Activated CD8-positive, alpha-beta T cell treated with anti-CD3 and anti-CD28 coated beads, Interleukin-2, amount 10 ng/mL, durations not matched to agents 7 days and 5 days (primary cell): ENCODE data around the gene DDX17. TPM values are rescaled to one million over a fixed set of nuclear protein-coding genes. Genes with fewer than 3 reads are reported as not detected.

ENCODE experiments used
- ATAC-seq: fragments of 150-1000 bp; cut with Tn5 transposase; one replicate; pipeline ENCODE4 v1.10.0; 2021; ENCODE audit warnings: moderate library complexity
- CTCF ChIA-PET: fragments of 350-600 bp; sonication (Branson Sonifier 250); formaldehyde crosslinking; loops from one replicate; lab custom pipeline; 2021; ENCODE audit warnings: antibody characterized with exemption; lab: Charles Lee
- POLR2A ChIA-PET: fragments of 350-600 bp; sonication (Branson Sonifier 250); formaldehyde crosslinking; loops from one replicate; lab custom pipeline; 2021; ENCODE audit warnings: antibody characterized with exemption; lab: Charles Lee
- DNase-seq: peaks from one replicate; pipeline ENCODE4 v3.0.0-alpha.2; 2020
- H3K27ac Mint-ChIP-seq: one replicate; pipeline ENCODE4 v1.8.0; 2021; ENCODE audit warnings: mild to moderate bottlenecking, mixed read lengths
- H3K27me3 Mint-ChIP-seq: one replicate; pipeline ENCODE4 v1.8.0; 2021; ENCODE audit warnings: low read depth, mixed read lengths
- H3K36me3 Mint-ChIP-seq: one replicate; pipeline ENCODE4 v1.8.0; 2021; ENCODE audit warnings: low read depth, mixed read lengths
- H3K4me1 Mint-ChIP-seq: one replicate; pipeline ENCODE4 v1.8.0; 2021; ENCODE audit warnings: low read depth, mixed read lengths
- H3K4me3 Mint-ChIP-seq: one replicate; pipeline ENCODE4 v1.8.0; 2021; ENCODE audit warnings: mild to moderate bottlenecking, mixed read lengths
- H3K9me3 Mint-ChIP-seq: one replicate; pipeline ENCODE4 v1.8.0; 2022; ENCODE audit warnings: mixed read lengths; ENCODE audit not compliant: insufficient read depth
- total RNA-seq, 2 experiments: library from RNA; stranded (reverse); gene quantifications; one replicate each; pipeline ENCODE4 v1.2.3, GENCODE V29; 2021

The DDX17 gene
- total RNA-seq, 2 experiments from 2014 or later: 443 to 445 TPM

DNA sequence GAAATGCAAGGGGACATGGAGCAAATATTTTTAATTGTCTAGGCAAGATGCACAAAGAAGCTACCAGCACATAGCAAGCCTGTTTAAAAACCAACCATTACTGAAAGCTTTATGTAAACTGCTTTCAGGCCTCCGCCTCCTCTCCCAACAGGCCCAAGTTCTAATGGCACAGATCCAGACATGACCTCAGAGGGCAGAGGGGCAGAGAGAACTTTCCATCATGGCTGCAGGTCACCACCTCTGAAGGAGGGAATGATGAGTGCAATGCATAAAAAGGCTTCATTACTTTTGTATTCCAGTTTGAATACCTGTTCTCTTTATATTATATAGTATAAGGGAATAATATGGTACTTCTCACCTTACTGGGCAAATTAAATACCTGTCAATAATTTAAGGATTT, 15.2 kb downstream of the DDX17 start:
- Mint-ChIP-seq H3K9me3 (no peaks in the 10 kb centered on the region), H3K4me3 (no peak overlapping the region), H3K27me3 (no peaks in the 10 kb centered on the region), H3K27ac (peak overlapping the region; percentile 65), H3K4me1 (peaks cover 62% of the 10 kb centered on the region), H3K36me3 (peaks cover 90% of the 10 kb centered on the region)
- DNase-seq (no peak), ATAC-seq (no peak)
- ChIA-PET POLR2A (interaction anchor here (1.0 to 1.7 kb wide), 3 partner anchors 9 to 16 kb away, joined by 3 to 6 read pairs (median 4); no protein-coding TSS in a partner anchor), CTCF (interaction anchor here (1.0 to 1.5 kb wide), 6 partner anchors 11 to 207 kb away, joined by 3 to 4 read pairs (median 3); no protein-coding TSS in a partner anchor)

DNA sequence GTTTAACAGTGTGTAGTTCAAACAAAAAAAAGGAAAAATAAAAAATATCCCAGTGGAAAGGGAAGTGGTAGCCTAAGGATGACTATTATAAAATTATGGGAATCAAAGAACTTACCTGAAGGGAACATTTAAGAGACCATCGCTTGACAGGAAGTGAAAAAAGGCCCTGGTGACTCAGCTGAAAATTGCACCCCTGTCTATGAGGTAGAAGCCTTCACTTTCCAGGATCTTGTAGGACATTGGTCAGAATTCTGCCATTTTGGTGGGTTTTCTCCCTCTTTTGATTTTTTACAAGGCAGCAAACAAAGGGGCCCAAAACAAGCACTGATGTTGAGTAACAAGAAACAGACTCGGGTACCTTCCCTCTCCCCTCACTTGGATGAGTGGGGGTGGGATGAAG, 15.6 kb downstream of the DDX17 start:
- H3K9me3 Mint-ChIP-seq: no peaks in the 10 kb centered on the region
- DNase-seq (no peak), ATAC-seq (no peak)
- H3K4me3 Mint-ChIP-seq: no peak overlapping the region
- H3K4me1 Mint-ChIP-seq: peaks cover 62% of the 10 kb centered on the region
- H3K36me3 Mint-ChIP-seq: peaks cover 90% of the 10 kb centered on the region
- H3K27ac Mint-ChIP-seq: peak overlapping the region; percentile 65
- POLR2A ChIA-PET: interaction anchor here (1.0 to 1.7 kb wide), 3 partner anchors 9 to 15 kb away, joined by 3 to 6 read pairs (median 4); no protein-coding TSS in a partner anchor
- CTCF ChIA-PET: interaction anchor here (1.0 to 1.5 kb wide), 6 partner anchors 8 to 208 kb away, joined by 3 to 5 read pairs (median 4); no protein-coding TSS in a partner anchor
- no peaks in the 10 kb centered on the region for H3K27me3 Mint-ChIP-seq

DNA sequence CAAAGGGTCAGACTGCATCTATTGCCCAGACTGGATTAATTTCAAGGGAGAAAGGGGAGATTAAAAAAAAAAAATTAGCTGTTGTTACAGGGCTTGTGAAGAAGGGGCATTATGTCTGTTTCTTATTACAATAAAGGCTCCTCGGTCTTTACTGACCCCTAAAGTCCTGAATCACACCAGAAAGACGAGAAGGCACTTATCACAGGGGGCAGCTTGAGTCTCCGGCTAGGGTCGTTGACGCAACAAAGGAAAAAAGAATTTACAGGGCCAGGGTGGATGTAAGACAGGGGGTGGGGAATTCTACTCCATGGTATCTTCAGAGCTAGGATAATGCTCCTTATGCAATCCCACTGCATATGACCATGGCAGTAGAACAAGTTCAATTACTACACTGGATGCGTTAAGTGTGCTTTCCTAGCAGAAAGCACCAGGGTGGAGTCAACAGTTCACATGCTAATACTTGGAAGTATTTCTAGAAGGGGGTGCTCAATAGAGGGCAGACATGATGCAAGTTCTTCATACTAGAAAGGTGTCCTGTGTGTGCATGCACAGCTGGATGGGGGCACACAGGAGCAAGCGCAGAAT, 16.5 kb downstream of the DDX17 start:
- ATAC-seq (no peak), DNase-seq (no peak)
- no peak overlapping the region for H3K4me3 Mint-ChIP-seq
- no peaks in the 10 kb centered on the region for H3K9me3 Mint-ChIP-seq
- POLR2A ChIA-PET: interaction anchor here (1.7 kb wide), 1 partner anchor 14 kb away, joined by 6 read pairs; no protein-coding TSS in a partner anchor
- peaks cover 58% of the 10 kb centered on the region for H3K4me1 Mint-ChIP-seq
- no peak overlapping the region for H3K27ac Mint-ChIP-seq
- no peaks in the 10 kb centered on the region for H3K27me3 Mint-ChIP-seq
- peaks cover 88% of the 10 kb centered on the region for H3K36me3 Mint-ChIP-seq
- CTCF ChIA-PET: interaction anchor here (1.0 to 2.0 kb wide), 7 partner anchors 9 to 209 kb away, joined by 3 to 10 read pairs (median 4); no protein-coding TSS in a partner anchor

DNA sequence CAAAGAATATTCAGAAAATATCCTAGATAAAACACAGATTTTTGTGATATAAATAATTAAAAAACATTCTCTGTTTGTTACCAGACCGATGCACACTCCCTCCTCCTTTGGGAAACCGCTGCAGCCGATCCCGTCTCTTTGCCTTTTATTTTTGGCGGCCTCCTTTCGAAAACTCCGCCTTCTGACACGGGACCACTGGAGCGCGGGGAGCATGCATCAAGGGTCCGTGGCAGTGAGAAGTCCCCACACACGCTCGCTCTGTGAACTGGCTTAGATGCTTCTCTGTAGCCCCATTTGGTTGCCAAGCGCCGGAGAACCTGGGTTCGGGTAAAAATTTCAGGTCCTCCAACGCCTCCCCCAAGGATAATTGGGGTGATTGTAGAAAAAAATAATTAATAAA, 17.0 kb downstream of the DDX17 start:
- DNase-seq: no peak
- Mint-ChIP-seq H3K27ac (no peak overlapping the region), H3K4me1 (peaks cover 53% of the 10 kb centered on the region), H3K4me3 (no peak overlapping the region), H3K36me3 (peaks cover 88% of the 10 kb centered on the region), H3K9me3 (no peaks in the 10 kb centered on the region), H3K27me3 (no peaks in the 10 kb centered on the region)
- CTCF ChIA-PET: interaction anchor here (0.8 to 2.7 kb wide), 4 partner anchors 9 to 437 kb away, joined by 5 to 10 read pairs (median 7); no protein-coding TSS in a partner anchor
- no peak for ATAC-seq
- POLR2A ChIA-PET: interaction anchor here (1.7 kb wide), 1 partner anchor 14 kb away, joined by 6 read pairs; no protein-coding TSS in a partner anchor

DNA sequence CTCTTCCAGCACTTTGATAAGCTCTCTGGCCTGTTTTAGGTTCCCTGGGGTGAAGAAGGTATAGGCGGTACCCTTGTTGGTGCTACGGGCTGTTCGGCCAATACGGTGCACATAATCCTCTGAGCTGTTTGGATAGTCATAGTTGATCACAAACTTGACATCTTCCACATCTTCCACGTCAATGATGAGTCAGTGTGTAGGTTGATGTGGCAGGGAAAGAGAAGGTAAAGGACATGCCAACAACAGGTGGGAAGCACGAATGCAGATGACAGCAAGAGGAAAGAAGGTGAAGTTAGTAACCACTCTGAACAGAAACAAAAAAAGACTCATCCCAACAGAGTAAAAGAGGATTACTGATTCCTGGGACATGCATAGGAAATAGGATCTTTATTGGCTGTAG, 18.2 kb downstream of the DDX17 start:
- no peak for ATAC-seq
- Mint-ChIP-seq H3K4me1 (peaks cover 42% of the 10 kb centered on the region), H3K4me3 (no peak overlapping the region), H3K27ac (no peak overlapping the region), H3K9me3 (no peaks in the 10 kb centered on the region), H3K27me3 (no peaks in the 10 kb centered on the region), H3K36me3 (peaks cover 88% of the 10 kb centered on the region)
- POLR2A ChIA-PET: interaction anchor here (1.1 kb wide), 2 partner anchors 11 to 85 kb away, joined by 3 read pairs; no protein-coding TSS in a partner anchor
- DNase-seq: no peak
- CTCF ChIA-PET: interaction anchor here (1.0 to 2.7 kb wide), 3 partner anchors 10 to 84 kb away, joined by 5 to 10 read pairs (median 9); no protein-coding TSS in a partner anchor

DNA sequence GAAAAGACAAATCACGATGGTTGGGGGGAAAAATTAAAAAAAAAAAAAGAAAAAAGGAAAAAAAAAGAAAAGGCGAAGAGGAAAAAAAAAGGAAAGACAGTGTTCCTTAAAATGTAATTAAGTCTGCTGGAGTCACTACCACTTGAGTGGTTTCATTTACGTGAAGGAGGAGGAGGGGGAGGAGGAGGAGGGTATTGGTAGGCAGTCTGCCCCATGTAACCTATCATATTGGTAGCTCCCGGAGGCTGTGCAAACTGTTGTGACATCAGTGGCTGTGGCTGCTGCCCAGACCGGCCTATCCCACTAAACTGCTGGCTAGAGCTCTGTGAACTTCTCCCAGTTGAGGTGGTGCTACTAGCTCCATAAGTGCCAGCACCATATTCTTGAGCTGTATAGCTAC, 20.3 kb downstream of the DDX17 start:
- ChIA-PET CTCF (interaction anchor here (3.4 kb wide), 1 partner anchor 86 kb away, joined by 11 read pairs; no protein-coding TSS in a partner anchor), POLR2A (interaction anchor here (0.8 to 1.1 kb wide), 2 partner anchors 8 to 23 kb away, joined by 3 read pairs; no protein-coding TSS in a partner anchor)
- Mint-ChIP-seq H3K27me3 (no peaks in the 10 kb centered on the region), H3K36me3 (peaks cover 91% of the 10 kb centered on the region), H3K9me3 (no peaks in the 10 kb centered on the region), H3K4me3 (no peak overlapping the region), H3K27ac (no peak overlapping the region), H3K4me1 (peaks cover 33% of the 10 kb centered on the region)
- DNase-seq: no peak
- no peak for ATAC-seq

DNA sequence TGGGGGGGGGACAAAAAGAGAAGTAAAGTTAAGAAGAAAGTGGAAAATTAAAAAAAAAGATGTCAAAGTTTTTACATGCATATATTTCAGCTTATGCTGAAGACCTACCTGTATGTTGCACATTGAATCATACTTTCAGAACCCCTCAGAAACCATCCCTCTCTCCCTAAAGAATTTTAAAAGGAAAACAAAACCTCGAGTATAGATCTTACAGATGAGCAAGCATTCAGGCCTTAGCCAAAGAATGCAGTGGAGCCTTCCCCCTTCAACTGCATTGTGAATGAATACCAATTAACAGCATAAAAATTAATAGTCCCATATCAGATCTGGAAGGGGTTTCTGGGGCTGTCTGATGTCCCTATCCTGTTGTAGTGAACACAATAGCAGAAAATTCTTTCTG, 21.9 kb downstream of the DDX17 start:
- ATAC-seq (no peak), DNase-seq (no peak)
- ChIA-PET POLR2A (interaction anchor here (0.8 to 1.3 kb wide), 2 partner anchors 10 to 19 kb away, joined by 3 read pairs; no protein-coding TSS in a partner anchor), CTCF (interaction anchor here (1.2 to 3.4 kb wide), 2 partner anchors 87 to 432 kb away, joined by 3 to 11 read pairs; no protein-coding TSS in a partner anchor)
- Mint-ChIP-seq H3K27me3 (no peaks in the 10 kb centered on the region), H3K9me3 (no peaks in the 10 kb centered on the region), H3K27ac (no peak overlapping the region), H3K4me3 (no peak overlapping the region), H3K4me1 (peaks cover 20% of the 10 kb centered on the region), H3K36me3 (peaks cover 82% of the 10 kb centered on the region)

DNA sequence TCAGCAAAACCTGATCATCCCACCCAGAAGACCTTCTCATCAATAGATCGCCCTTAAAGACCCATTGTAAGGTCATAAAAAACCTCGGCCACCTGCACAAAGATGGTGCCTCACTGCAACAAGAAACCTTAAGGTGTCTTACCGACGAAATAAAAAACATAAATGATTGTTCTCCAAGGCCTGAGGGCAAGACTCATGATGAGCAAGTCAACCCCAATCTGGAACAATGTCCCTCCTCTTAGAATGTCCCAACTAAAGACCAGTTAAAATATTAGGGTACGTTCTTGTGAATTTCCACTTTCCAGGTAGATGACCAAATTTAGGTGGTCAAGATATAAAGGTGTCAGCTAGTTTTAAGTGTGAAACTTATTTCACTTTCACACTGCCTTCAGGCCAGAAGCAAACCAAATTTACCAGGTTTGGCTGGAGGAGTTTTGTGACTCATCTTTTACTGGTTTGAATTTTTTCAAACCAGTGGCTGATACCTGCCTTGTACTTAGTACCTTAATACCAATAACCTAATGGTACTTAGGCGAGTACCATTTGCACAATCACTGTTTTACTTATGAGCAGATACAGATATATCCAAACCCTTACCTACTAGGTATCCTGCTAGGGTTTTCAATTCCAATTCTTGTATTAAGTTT, 23.3 kb downstream of the DDX17 start:
- Mint-ChIP-seq H3K9me3 (no peaks in the 10 kb centered on the region), H3K4me1 (peaks cover 15% of the 10 kb centered on the region), H3K36me3 (peaks cover 72% of the 10 kb centered on the region), H3K27me3 (no peaks in the 10 kb centered on the region), H3K4me3 (no peak overlapping the region), H3K27ac (no peak overlapping the region)
- ATAC-seq: no peak
- ChIA-PET CTCF (no interaction called here), POLR2A (interaction anchor here (0.8 kb wide), 1 partner anchor 20 kb away, joined by 3 read pairs; no protein-coding TSS in a partner anchor)
- DNase-seq: no peak

DNA sequence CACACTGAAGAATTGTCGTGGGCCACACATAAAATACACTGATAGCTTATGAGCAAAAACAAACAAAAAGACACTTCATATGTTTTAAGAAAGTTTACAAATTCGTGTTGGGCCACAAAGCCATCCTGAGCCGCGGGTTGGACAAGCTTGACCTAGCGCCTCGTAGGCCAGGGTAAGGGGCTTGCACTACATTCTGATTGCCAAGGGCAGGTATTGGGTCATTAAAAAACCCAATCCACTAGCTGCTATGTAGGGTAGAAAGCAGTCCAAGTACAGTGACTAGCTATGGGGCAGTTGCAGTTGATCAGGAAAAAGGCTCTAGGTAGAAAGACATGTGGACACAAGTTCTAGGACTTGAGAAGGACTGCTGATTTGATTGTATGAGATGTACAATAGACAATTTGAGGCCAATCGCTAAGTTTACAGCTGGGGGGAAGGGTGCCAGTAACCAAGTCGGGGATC, 24.2 kb downstream of the DDX17 start:
- ATAC-seq (no peak), DNase-seq (no peak)
- CTCF ChIA-PET: interaction anchor here (1.2 kb wide), 1 partner anchor 13 kb away, joined by 3 read pairs; no protein-coding TSS in a partner anchor
- Mint-ChIP-seq H3K27me3 (no peaks in the 10 kb centered on the region), H3K4me1 (peaks cover 14% of the 10 kb centered on the region), H3K4me3 (no peak overlapping the region), H3K27ac (no peak overlapping the region), H3K36me3 (peaks cover 67% of the 10 kb centered on the region), H3K9me3 (no peaks in the 10 kb centered on the region)
- POLR2A ChIA-PET: interaction anchor here (0.7 to 0.8 kb wide), 3 partner anchors 9 to 48 kb away, joined by 3 to 4 read pairs (median 3); no protein-coding TSS in a partner anchor

DNA sequence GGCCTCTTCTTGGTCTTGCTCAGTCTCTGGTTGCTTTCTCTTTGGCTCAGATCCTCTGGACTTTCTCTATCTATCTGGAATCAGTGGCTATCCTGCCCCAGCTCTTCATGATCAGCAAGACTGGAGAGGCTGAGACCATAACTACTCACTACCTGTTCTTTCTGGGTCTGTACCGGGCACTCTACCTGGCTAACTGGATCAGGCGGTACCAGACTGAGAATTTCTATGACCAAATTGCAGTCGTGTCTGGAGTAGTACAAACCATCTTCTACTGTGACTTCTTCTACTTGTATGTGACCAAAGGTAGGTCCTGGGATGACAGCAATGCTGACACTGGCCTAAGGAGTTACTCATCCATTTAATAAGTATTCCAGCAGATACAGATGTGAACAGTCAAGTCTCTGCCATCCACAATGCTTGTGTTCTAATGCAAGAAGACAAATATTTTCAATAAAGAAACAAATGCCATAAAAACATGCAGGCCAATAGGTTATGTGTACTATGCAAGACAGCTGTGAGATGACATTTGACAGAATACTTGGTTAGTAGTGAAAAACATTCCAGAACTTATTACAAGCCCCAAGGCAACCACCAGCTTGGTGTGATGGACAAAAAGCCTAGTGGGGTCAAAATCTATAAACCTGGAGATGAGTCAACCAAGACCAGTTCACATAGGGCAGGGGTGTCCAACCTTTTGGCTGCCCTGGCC, 24.8 kb downstream of the DDX17 start:
- CTCF ChIA-PET: interaction anchor here (1.2 kb wide), 1 partner anchor 14 kb away, joined by 3 read pairs; no protein-coding TSS in a partner anchor

More for the DNA sequence above, 24.8 kb downstream of the DDX17 start:
- POLR2A ChIA-PET: interaction anchor here (0.7 to 1.6 kb wide), 7 partner anchors 9 to 430 kb away, joined by 3 to 5 read pairs (median 3); no protein-coding TSS in a partner anchor
- H3K36me3 Mint-ChIP-seq: peaks cover 61% of the 10 kb centered on the region
- ATAC-seq (no peak), DNase-seq (no peak)
- H3K9me3 Mint-ChIP-seq: no peaks in the 10 kb centered on the region
- no peak overlapping the region for H3K4me3 Mint-ChIP-seq
- H3K27me3 Mint-ChIP-seq: no peaks in the 10 kb centered on the region
- no peak overlapping the region for H3K27ac Mint-ChIP-seq
- H3K4me1 Mint-ChIP-seq: peaks cover 9% of the 10 kb centered on the region
